Colon (tissue), 2 donors: ENCODE data around the gene ANKRD60.

Experiments
- FAIRE-seq: peaks from 2 replicates; lab custom pipeline; 2012; peaks lifted over from hg19 to GRCh38; lab: Jason Lieb, UNC
- donor health status: control.
- donor health status: control.

ANKRD60 gene

DNA sequence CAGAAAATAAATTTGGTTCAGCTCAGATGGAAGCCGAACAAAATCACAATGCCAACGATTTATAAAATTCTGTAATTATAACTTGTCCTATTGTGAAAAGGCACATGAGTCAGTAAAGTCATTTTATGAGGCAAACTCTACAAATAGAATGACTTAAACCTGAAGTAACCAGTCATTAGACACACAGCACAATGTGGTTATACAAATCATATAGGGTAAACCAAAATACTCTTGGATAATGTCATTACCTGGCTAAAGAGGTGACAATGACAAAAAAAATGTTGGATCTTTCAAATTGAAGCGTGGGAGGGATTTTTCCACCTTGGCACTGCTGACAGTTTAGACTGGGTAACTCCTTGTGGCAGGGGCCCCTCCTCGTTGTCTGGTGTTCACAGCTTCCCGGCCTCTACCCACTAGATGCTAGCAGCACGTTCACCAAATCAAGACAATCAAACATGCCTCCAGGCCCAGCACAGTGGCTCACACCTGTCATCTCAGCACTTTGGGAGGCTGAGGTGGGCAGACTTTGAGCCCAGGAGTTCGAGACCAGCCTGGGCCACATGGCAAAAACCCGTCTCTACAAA lies 5.0 kb downstream of the ANKRD60 start:
- no peak for FAIRE-seq

DNA sequence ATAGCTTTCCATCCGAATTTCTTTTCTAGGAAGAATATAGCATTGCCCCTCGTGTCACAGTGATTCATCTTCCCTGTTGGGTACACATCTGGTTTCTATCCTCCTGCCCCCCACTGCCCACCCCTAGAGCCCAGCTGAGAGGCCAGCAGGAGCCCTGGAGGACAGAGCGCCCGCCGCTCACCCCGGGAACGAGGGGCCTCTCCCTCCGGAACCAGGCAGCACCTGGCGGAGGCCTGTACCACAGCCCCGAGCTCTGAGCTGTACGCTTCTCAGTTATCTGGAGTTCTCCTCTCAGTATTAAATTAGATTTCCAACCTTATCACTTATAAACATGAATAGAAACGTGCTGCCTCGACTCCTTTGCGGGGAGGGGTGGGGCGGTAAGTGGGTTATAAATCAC lies 6.0 kb downstream of the ANKRD60 start:
- FAIRE-seq: no peak

GRCh38 chr20:58219342-58219700 lies 9.1 kb downstream of the ANKRD60 start:
- FAIRE-seq: no peak

DNA sequence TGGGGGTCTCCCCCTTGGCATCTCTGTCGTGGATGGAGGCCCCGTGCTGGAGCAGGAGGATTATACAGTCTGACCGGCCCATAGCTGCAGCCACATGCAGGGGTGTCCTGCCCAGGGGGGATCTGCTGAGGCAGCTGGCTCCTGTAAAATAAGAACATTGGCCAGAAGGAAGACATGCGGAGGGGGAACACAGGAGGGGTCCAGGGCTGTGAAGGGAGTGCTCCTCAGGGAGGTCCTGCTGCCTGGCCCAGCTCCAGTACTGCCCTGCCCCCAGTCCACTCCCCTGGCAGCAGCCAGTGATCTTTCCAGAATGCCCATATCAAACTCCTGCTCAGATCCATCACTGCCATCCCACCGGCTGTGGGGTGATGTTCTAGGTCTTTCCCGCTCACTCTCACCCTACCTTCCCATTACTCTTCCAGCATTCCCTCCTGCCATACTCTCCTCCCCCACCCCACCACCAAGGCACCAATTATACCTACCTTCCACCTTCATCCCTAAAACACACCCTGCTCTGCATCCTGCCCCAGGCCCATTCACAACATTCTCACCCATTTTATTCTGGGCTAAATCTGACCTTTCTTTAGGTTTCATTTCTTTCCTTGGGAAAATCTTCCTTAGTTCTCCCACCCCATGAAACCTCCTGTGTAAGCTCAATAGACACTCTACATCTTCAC lies 9.7 kb downstream of the ANKRD60 start:
- no peak for FAIRE-seq

GRCh38 chr20:58216334-58216733 lies 12.1 kb downstream of the ANKRD60 start:
- FAIRE-seq: no peak

DNA sequence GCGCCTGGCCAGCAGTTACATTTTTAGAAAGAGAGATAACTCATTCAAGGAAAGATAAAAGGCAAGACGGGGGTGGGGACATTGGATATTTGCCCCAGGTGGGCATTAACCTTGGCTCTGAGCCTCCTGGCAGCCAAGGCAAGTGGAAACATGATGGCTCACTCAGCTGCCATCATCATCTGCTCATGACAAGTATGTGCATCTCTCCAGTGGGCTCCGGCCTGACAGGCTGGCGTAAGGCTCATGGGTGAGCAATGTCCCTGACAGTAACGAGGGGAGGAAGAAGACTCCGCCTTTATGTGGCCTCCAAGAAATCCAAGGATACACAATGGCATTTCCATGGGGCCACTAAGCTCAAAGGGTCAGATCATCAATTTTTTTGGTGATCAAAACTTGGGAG lies 13.3 kb downstream of the ANKRD60 start:
- no peak for FAIRE-seq

DNA sequence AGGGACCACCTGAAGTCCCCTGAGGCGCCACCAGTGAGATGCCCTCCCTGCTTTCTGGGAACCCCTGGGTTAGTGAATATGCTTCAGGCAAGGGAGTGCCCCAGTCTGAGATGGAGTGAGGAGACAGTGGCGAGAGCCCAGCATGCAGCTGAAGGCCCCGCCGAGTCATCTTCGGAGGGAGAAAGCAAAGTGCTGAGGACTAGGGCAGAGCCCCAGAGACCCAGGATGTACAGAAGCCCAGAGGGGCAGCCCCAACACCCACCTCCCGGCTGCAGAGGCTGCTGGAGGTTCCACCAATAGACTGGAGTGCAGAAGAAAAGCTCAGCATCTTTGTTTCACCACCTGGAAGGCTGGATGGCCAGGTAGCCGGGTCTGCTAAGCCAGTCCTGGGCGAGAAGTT lies 14.1 kb downstream of the ANKRD60 start:
- no peak for FAIRE-seq

- FAIRE-seq: no peak
Measured at GRCh38 chr20:58213716-58214115, 14.7 kb downstream of the ANKRD60 start.

DNA sequence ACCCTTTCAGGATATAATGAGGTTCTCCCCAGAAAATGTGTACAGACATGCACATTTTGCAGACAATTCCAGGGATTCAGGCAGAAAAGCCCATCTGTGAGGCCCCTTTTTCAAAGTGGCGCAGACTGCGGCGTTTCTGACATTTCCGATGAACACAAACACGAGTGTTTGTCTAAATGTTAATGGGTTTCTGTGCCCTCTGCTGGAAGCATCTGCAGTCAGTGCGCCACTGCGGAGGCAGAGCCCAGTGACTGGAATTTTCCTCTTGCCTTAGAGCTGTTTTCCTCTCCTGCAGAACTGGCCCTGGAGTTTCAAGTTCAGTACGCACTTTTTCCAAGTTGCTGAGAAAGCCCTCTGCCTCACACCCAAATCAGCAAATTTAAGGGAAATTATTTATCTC lies 15.3 kb downstream of the ANKRD60 start:
- FAIRE-seq: no peak

GRCh38 chr20:58212636-58213035 lies 15.8 kb downstream of the ANKRD60 start:
- no peak for FAIRE-seq

DNA sequence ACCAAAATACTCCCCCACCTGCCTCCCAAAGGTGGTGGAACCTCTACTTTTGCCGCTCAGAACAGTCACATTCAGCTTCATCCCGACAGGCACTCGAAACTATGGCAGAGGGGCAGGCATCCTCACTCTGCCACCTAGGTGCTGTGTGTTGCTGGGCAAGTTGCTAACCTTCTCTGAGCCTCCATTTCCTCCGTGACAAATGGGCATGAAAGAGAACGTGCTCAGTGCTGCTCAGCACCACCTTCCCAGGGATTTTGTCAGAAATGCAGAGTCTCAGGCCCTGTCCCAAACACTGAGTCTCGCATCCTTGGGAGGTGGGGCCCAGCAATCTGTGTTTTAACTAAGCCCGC lies 18.1 kb downstream of the ANKRD60 start:
- no peak for FAIRE-seq

GRCh38 chr20:58209652-58210397 lies 18.6 kb downstream of the ANKRD60 start:
- no peak for FAIRE-seq

DNA sequence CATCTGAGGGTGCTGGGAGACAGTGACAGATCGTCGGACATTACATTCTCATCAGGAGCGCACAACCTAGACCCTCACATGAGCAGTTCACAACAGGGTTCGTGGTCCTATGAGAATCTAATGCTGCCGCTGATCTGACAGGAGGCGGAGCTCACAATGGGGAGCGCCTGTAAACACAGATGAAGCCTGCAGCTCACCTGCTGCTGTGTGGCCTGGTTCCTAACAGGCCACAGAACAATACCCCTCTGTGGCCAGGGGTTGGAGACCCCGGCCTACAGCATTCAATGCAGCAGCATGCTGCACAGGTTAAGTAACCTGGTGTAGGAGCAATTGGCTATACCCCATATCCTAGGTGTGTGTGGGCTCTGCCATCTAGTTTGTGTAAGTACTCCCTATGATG lies 19.5 kb downstream of the ANKRD60 start:
- no peak for FAIRE-seq

DNA sequence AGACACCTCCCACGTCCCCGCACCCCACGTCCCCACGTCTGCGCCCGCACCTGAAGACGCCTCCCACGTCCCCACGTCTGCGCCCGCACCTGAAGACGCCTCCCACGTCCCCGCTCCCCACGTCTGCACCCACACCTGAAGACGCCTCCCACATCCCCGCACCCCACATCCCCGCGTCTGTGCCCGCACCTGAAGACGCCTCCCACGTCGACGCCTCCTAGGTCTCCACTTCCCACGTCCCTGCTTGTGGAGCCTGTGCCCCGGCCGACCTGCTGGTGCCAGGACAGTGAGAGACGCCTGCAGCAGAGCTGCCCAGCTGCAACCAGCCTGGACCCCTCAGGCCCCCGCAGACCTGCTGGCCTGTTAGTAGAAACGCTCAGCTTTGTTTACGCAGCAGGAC lies 22.6 kb downstream of the ANKRD60 start:
- no peak for FAIRE-seq

- FAIRE-seq: no peak
Measured at GRCh38 chr20:58202044-58202443, 26.4 kb downstream of the ANKRD60 start.

- no peak for FAIRE-seq
Measured at GRCh38 chr20:58201616-58202015, 26.8 kb downstream of the ANKRD60 start.

- no peak for FAIRE-seq
Measured at GRCh38 chr20:58199469-58199868, 29.0 kb downstream of the ANKRD60 start.

GRCh38 chr20:58198901-58199355 lies 29.5 kb downstream of the ANKRD60 start:
- FAIRE-seq: no peak

DNA sequence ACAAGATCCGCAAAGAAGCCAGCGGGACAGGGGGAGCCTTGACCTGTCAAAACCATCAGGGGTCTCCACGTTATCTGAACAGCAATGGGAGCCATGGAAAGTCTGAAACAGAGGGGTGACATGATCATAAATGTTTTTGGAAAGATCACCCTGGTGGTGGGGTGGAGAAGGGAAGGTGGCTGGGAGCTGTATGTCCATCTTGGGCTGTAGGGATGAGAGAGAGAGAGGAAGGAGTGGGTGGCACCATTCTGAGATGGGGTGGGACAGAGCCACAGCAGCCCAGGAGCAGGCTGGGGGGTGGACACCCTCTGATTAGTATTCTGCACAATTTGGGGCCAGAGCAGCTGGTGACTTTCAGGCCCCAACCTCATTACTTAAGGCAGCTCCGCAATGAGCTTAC lies 30.1 kb downstream of the ANKRD60 start:
- FAIRE-seq: no peak

DNA sequence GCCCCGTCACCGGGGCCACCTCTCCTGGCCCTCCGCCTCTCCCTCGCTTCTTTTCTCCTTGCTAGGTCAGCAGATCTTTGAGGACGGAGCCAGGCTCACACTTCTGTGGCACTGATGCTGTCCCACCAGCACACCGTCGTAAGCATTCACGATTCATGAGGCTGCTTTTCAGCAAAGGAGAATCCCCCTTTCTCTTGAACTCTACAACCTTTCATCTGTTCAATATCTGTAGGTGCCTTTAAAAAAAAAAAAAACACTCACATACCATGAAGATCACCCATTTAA lies 31.3 kb downstream of the ANKRD60 start:
- no peak for FAIRE-seq

- FAIRE-seq: no peak
Measured at GRCh38 chr20:58196402-58197184, 31.9 kb downstream of the ANKRD60 start.

DNA sequence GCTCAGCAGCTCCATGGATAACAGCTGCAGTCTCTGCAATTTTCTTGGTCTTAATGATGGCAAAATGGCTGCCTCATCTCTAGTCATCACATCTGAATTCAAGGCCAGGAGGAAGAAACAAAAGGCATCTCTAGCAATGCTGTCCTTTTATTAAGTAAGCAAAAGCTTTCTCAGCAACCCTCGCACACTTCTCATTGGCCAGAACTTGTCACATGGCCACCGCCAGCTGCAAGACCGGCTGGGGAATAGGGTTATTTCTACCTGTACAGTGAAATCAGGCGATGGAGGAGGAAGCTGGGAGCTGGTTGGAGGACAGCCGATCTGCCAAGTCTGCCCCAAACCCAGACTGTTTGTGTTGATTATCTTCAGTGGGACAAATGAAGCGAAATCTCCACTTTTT lies 33.4 kb downstream of the ANKRD60 start:
- FAIRE-seq: no peak

DNA sequence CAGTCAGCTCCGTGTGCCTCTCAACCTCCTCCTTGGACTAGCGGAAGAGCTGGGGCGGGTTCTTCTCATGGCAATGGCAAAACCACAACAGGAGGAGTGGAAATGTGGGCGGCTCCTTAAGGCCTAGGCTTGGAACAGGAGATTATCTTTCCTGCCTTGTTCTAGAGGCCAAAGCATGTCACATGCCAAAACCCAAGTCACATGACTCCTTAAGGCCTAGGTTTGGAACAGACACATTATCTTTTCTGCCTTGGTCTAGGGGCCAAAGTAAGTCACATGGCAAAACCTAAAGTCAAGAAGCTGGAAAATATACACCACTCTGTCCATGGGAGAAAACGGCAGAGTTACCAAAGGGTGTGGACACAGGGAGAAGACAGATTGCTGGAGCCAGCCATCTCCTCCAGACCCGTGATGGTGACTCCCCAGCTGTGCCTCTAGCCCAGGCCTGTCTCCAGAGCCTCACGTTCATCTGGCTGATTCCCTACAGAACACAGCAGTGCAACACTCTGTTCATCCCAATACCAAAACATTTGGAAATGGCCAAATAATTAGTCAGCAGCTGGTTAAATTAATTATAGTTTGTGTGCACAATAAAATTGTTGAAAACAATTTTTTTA lies 34.2 kb downstream of the ANKRD60 start:
- no peak for FAIRE-seq
